ENCODE results near the gene SP5.

SP5 gene

GRCh38 chr2:170695521-170696410, 19.4 kb upstream of the SP5 start:
- Histone ChIP-seq H4K20me1 (ENCODE audit: low read depth, low read length) (no peaks in the 10 kb centered on the region), H3K4me3 (ENCODE audit: insufficient read depth, low read length, poor library complexity, severe bottlenecking) (no peak overlapping the region), H2AFZ (ENCODE audit: low read depth, low read length, severe bottlenecking) (no peak overlapping the region), H3K27ac (ENCODE audit: low read depth, low read length) (no peak overlapping the region), H3K9ac (ENCODE audit: low read length) (no peak overlapping the region), H3K4me2 (ENCODE audit: low read depth, low read length, poor library complexity, severe bottlenecking) (no peak overlapping the region), H3K36me3 (ENCODE audit: low read length) (no peaks in the 10 kb centered on the region), H3K79me2 (ENCODE audit: insufficient read depth, low read length) (no peaks in the 10 kb centered on the region), H3K27me3 (ENCODE audit: low read length) (no peaks in the 10 kb centered on the region), H3F3A (ENCODE audit: insufficient read depth) (no peaks in the 10 kb centered on the region), H3K9me2 (replicated peaks; ENCODE audit: insufficient read depth, low read length) (no peaks in the 10 kb centered on the region), H3K9me3 (ENCODE audit: insufficient read depth, low read length) (no peaks in the 10 kb centered on the region)
- no peak for TF ChIP-seq EZH2phosphoT487 (conservative IDR thresholded peaks at IDR 0.05; ENCODE audit: low read length)
- TF ChIP-seq CTCF (IDR thresholded peaks at IDR 0.05; ENCODE audit: insufficient read depth, low read length, poor library complexity, severe bottlenecking): no peak

- no peaks in the 10 kb centered on the region for H3K27me3 ChIP-seq (ENCODE audit: low read length)
- no peaks in the 10 kb centered on the region for H3K9me3 ChIP-seq (ENCODE audit: insufficient read depth, low read length)
- H3F3A ChIP-seq (ENCODE audit: insufficient read depth): no peaks in the 10 kb centered on the region
- no peak overlapping the region for H3K4me2 ChIP-seq (ENCODE audit: low read depth, low read length, poor library complexity, severe bottlenecking)
- no peak overlapping the region for H3K4me3 ChIP-seq (ENCODE audit: insufficient read depth, low read length, poor library complexity, severe bottlenecking)
- H3K9ac ChIP-seq (ENCODE audit: low read length): no peak overlapping the region
- H3K9me2 ChIP-seq (replicated peaks; ENCODE audit: insufficient read depth, low read length): no peaks in the 10 kb centered on the region
- TF ChIP-seq EZH2phosphoT487 (conservative IDR thresholded peaks at IDR 0.05; ENCODE audit: low read length): no peak
- no peak for TF ChIP-seq CTCF (IDR thresholded peaks at IDR 0.05; ENCODE audit: insufficient read depth, low read length, poor library complexity, severe bottlenecking)
- H4K20me1 ChIP-seq (ENCODE audit: low read depth, low read length): no peaks in the 10 kb centered on the region
- H3K36me3 ChIP-seq (ENCODE audit: low read length): no peaks in the 10 kb centered on the region
- no peak overlapping the region for H3K27ac ChIP-seq (ENCODE audit: low read depth, low read length)
- H2AFZ ChIP-seq (ENCODE audit: low read depth, low read length, severe bottlenecking): no peak overlapping the region
- H3K79me2 ChIP-seq (ENCODE audit: insufficient read depth, low read length): no peaks in the 10 kb centered on the region
Measured at GRCh38 chr2:170696948-170697347, 18.2 kb upstream of the SP5 start.

GRCh38 chr2:170701011-170701410, 14.1 kb upstream of the SP5 start:
- no peak overlapping the region for H3K4me3 ChIP-seq (ENCODE audit: insufficient read depth, low read length, poor library complexity, severe bottlenecking)
- no peaks in the 10 kb centered on the region for H3F3A ChIP-seq (ENCODE audit: insufficient read depth)
- no peaks in the 10 kb centered on the region for H3K9me2 ChIP-seq (replicated peaks; ENCODE audit: insufficient read depth, low read length)
- no peak overlapping the region for H2AFZ ChIP-seq (ENCODE audit: low read depth, low read length, severe bottlenecking)
- H3K27ac ChIP-seq (ENCODE audit: low read depth, low read length): no peak overlapping the region
- H3K36me3 ChIP-seq (ENCODE audit: low read length): no peaks in the 10 kb centered on the region
- H4K20me1 ChIP-seq (ENCODE audit: low read depth, low read length): no peaks in the 10 kb centered on the region
- no peaks in the 10 kb centered on the region for H3K27me3 ChIP-seq (ENCODE audit: low read length)
- H3K9me3 ChIP-seq (ENCODE audit: insufficient read depth, low read length): no peaks in the 10 kb centered on the region
- H3K4me2 ChIP-seq (ENCODE audit: low read depth, low read length, poor library complexity, severe bottlenecking): no peak overlapping the region
- no peaks in the 10 kb centered on the region for H3K79me2 ChIP-seq (ENCODE audit: insufficient read depth, low read length)
- TF ChIP-seq CTCF (IDR thresholded peaks at IDR 0.05; ENCODE audit: insufficient read depth, low read length, poor library complexity, severe bottlenecking) (no peak), EZH2phosphoT487 (conservative IDR thresholded peaks at IDR 0.05; ENCODE audit: low read length) (no peak)
- H3K9ac ChIP-seq (ENCODE audit: low read length): no peak overlapping the region

Measured in SU-DHL-6 (cell line).